ENCODE measurements around the gene SPOCK2.

SPOCK2 gene

DNA sequence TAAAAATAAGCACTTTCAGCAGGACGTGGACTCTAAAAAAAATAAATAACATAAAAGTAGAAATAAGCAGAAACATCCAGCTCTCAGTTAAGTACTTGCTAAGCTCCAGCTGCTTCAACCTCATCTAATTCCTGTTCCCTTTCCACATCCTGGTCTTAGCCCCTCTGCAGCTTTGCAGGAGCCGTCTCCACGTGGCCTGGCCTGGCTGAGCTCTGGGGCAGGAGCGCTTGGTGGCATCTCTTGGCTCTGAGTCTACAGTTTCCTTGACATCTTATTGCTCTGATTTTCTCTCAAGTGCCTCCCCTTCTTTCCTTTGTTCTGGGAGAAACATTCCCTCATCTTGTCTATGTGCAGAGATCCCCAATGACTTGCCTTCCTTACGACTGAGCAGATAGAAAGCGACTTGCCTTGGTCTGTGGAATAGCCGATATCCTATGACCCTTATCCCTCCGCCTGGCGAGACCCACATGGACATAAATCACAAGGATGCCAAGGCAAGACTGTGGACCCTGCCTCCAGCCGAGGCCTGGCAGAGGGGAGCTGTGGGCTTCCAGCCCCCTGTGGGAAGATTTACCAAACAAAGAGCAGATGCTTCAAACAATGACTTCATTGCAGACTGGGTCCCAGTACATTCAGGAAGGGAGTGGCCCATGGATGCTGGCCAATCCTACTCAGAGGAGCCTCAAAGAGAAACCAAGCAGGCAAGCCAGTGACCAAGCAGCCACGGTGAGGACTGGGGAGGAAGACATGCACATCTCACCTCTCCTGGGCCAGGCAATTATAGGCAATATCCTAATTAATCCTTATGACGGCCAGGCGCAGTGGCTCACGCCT, 61.9 kb downstream of the SPOCK2 start:
- DNase-seq = no peak

DNA sequence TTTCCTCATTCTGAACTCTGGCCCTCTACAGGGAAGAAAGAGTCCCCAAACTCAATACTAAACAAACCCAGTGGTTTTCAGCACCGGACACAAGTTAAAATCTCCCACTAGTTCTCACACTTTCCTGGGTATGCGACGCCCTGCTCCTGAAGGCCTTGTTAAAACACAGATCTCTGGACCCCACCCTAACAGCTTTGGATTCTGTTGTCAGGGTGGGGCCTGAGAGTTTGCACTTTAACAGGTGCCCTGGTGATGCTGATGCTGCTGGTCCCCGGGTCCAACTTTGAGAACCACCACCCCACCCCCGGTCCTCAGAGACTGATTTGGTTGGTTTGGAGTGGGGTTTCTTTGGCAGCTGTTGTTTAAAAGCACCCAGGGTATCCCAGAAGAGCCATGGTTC, 62.5 kb downstream of the SPOCK2 start:
- no peak for DNase-seq

DNA sequence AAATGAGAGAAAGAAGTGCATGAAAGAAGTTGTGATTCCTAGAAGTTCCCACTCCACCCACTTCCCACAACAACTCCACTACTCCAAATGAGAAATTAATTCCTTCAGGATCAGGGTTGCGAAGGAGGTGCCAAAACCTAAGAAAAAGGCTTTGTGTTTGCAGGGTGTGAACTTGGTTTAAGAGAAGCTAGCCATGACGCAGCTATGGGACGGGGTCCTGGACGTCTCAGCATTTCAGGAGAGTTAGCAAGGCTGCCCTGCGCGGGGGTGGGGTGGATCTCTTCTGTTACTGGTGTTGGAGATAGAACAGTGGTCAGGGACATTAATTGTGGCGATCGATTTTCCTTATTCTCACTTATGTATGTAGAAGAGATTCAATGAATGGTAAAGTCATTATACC, 63.0 kb downstream of the SPOCK2 start:
- no peak for DNase-seq

DNA sequence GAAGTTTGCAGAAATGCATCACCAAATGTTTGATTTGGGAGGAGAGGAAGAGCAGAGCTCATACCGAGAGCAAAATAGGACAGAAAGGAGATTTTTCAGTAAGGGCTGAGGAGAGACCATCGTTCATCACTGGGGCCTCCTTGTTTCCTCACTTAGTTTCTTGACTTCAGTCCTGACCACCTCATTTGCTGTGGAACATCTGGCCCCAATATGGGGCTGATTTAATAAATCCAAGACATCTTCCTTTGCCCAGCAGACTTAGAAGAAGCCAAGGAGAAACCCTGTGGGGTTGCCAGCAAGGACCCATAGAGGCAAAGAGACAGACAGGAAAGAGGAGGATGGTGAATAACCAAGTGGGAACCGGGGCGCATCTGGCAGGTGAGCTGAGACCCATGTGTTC, 63.8 kb downstream of the SPOCK2 start:
- no peak for DNase-seq

DNA sequence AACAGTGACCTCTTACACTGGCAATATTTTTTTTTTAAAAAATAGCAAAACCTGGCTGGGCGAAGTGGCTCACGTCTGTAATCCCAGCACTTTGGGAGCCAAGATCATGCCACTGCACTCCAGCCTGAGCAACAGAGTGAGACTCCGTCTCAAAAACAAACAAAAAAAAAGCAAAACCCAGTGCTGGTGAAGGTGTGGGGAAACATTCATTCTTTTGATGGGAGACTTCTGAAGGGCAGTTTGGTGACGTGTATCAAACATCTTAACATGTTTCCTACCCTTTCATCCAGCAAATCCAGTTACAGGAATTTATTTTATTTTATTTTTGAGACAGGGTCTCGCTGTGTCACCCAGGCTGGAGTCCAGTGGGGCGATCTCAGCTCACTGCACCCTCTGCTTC, 66.1 kb downstream of the SPOCK2 start:
- no peak for DNase-seq

DNA sequence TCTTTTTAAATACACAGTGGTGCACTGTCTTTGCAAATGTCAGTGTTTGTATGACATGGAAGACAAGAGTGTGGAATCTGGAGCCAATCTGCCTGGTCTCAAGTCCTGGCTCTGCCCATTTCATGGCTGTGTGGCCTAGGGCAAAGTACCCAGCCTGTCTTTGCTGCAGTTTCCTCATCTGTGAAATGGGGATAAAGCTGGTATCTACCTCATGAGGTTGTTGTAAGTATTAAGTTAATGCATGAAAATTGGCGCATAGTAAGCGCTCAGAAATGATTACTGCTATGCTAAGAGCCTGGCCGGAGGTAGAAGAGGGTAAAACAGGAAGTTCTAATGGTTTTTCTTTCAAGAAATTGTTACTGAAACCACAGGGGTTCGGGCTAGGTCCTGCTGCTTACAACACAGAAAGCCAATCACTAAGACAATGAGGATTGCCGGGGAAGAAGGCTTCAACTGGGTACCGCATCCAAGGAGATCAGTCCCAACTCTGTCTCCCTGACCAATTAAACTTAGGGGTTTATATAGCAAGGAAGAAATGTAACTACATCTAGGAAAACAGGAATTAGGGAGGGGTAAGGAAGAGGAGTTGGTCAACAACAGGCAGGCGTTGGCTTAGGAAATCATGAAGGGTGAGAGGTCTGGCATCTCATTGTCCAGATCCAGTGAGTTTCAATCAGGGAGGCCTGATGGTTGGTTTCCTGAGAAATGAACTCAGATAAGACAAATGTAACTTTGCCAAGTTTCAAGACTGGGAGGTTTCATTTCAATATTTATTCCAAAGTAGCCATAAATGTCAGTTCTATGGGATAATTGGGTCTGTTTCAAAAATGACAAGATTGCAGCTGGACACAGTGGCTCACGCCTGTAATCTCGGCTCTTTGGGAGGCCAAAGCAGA, 67.2 kb downstream of the SPOCK2 start:
- no peak for DNase-seq

DNA sequence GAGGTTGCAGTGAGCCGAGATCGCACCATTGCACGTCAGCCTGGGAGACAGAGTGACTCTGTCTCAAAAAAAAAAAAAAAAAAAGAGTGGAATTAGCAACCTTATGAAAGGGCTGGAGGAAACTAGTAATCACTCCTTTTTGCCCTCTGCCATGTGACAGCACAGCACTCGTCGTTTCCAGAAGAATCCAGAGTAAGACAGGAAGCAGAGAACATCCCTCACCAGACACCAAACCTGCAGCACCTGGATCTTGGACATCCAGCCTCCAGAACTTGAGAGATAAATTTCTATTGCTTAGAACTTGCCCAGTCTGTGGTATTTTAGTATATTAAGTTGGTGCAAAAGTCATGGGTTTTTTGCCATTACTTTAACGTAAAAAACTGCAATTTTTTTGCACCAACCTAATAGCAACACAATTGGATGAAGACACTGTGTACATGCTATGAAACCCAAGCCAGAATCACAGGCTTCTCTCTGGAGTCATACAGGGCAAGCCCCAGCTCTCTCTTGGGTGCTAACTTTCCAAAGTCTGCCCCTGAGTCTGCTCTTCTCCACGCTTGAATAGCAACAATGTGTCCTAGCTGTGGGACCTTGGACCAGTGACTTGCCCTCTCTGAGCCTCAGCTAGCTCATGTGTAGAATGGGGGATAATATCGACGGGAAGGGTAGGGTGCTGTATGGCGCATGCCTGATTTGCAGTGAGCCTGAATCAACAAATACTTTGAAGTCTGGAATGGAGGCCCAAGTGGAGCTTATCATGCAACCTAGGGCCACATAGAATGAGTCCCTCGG, 69.1 kb downstream of the SPOCK2 start:
- DNase-seq = no peak

DNA sequence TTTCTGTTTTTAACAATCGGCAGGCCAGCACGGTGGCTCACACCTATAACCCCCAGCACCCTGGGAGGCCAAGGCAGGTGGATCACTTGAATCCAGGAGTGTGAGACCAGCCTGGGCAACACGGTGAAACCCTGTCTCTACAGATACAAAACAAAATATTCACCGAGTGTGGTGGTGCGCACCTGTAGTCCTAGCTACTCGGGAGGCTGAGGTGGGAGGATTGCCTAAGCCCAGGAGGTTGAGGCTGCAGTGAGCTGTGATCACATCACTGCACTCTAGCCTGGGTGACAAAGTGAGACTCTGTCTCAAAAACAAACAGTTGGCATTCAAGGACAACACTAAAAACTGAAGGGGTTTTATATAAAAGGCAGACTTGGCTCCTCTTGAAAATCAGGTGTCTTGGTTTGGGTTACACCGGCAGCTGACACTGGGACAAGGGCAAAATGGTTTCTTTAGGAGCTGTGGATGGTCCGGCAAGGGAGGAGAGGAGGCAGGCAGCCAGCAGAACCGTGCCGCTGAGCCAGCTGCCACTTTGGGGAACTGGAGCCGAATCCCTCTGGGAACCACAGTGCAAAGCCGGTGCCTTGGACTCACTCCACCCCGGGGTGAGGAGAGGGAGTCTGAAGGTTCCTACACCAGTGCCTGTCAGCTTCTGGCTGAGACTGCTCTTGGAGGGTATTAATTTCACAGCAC, 71.6 kb downstream of the SPOCK2 start:
- DNase-seq = no peak

DNA sequence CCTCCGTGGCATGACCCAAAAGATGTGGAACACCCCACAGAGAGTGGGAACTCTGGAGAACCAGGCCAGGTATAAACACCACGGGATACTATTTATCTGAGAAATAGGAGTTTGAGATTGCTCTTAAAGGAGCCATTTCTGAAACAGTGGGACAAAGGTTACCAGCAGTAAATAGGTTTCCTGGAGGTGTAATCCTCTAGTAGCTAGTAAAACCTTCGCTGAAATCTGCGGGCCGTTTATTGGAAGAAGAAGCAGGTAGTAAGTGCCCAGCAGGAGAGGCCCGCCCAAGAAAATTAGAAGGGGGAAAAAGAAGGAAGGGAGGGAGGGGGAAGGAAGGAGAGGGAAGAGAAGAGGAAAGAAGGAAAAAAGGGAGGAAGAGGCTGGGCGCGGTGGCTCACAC, 72.5 kb downstream of the SPOCK2 start:
- DNase-seq = no peak

DNA sequence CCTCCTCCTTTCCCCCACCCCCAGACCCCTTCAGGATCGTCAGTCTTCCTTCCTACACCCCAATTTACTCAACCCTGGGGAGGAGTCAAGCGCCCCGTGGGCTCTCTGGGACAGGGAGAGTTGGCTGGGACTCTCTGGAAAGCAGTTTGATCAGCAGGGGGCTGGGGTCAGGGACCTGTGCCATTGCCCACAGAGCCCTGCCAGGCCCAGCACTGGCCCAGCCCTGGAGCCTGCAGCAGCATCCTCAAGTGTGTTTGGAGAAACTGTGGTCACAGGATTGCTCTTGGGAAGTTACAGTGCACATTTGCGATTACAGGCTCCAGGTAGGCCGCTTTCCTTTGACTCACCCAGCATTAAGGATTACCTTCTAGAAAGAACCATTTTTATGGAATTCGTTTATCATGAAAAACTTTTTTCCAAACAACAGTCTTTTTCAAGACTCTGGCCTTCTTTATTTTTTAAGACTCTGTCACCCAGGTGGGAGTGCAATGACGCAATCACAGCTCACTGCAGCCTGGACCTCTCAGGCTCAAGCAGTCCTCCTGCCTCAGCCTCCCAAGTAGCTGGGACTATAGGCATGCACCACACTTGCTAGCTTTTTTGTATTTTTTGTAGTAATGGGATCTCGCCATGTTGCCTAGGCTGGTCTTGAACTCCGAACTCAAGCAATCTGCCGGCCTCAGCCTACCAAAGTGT, 73.4 kb downstream of the SPOCK2 start:
- DNase-seq = no peak

DNA sequence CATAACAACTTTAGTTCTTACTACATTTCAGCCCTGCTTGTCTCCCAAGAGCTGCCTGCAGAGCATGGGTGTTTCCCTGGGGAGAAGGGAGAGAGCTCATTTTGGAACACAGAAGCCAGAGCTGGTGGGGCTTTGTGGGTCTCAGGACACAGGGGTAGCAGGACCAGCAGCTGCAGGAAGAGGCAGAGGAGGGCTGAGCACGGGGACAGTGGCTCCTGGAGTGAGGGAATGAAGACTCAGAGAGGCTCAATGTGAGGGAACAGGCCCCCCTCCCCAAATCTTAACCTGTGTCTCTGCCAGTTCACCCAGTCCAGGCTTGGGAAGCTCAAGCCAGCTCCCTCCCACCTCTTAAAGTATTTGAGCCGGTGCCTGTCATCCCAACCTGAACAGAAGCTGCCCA, 74.2 kb downstream of the SPOCK2 start:
- no peak for DNase-seq

DNA sequence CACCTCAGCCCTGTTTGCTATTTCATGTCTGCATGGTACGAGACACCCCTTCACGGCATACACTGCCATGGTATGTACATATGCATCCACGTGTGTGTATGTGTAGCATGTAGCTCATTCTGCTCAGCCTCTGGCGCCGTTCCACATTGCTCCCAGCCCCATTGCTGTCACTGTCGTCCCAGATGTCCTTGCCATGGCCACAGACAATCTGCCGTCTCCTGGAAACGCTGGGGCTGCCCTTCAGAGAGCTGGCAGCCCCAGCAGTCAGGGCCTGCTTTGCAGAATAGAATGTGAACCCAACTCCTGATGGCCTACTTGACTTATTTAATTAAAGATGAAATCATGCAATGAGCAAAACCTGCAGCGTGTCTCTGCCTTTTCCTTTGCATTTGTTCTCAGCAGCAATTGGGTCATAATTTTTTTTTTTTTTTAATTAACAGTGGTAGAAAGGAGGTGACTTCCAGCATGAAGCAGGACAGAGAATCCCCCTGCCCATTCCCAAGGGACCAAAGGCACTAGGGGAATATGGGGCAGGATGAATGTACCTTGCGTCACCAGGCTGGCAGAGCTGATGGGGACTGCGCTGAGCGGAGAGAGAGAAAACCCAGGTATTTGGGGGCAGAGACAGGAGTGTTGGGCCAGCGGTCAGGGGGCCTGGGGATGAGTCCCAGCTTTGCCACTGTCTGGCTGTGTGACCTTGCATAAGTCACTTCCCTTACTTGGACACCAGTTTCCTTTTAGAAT, 75.0 kb downstream of the SPOCK2 start:
- no peak for DNase-seq

DNA sequence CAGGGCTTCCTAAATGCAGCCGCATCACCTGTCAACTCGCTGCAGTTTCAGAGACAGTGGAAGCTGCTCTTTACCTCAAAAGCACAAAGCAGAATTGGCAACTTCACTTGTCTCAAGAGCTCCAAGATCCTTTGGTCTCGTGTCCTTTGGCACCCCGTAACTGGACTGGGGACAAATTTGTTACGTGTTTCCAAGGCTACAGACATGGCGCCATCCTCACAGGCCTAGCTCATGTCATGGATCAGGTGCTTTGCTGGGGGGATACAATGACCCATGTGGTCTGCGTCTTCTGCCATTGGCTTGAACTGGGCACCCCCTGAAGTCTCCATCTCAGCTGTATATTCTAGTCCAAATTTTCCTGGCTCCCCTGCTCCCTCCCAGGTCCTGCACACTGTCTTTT, 75.6 kb downstream of the SPOCK2 start:
- no peak for DNase-seq

DNA sequence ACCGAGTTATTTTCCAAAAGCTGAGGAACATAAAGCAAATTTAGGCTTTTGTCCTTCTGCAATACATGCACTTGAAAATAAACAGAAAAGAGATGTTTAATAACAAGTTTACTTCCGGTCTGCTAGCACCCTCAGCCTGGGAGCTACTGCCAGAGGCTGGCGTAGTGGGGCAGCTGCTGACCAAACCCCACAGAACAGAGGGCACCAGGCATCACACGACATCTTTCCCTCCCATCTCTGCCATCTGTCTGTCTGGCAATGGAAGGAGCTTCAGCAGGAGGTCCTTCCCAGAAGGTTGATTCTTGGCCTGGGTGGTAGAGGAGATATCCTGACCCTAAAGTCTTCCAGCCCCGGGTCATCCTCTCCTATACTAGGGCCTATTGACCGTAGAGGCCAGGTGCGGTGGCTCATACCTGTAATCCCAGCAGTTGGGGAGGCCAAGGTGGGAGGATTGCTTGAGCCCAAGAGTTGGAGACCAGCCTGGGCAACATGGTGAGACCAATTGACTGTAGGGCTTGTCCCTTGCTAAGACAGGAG, 76.3 kb downstream of the SPOCK2 start:
- DNase-seq = no peak

DNA sequence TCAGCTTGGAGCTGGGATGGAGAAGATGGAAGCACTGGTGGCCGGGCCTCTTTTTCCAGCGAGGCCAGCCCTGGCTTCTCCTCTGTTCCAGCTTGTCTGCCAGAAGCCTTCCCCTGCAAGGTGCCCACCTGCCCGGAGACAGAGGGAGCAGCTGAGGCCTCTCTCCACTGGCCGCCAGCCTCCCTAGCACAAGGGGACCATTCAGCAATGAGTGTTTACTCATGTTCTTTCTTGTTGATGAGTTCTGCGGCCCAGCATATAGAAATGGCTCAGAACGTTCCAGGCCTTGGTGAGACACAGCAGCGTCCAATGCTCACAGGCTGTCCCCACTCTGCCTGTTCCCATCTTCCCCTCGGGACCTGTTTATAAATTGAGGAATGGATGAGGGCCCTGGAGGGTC, 76.9 kb downstream of the SPOCK2 start:
- DNase-seq = no peak

DNA sequence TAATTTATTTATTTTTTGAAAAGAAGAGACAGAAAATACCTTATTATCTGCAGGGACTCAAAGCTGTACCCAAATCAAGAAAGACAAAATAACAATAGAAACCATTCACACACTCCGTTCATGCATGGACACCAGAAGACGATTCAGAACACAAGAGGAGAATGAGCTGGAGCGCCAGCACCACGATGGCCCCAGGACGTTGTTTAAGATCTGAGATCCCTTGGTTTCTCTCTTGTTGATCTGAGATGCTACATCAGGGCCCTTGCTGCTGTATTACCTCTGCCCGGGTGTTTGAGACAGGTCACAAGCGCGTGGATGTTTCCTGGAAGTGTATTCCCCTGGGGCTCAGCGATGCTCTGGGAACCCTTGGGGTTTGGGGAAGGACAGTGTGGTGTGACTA, 77.3 kb downstream of the SPOCK2 start:
- DNase-seq = no peak

DNA sequence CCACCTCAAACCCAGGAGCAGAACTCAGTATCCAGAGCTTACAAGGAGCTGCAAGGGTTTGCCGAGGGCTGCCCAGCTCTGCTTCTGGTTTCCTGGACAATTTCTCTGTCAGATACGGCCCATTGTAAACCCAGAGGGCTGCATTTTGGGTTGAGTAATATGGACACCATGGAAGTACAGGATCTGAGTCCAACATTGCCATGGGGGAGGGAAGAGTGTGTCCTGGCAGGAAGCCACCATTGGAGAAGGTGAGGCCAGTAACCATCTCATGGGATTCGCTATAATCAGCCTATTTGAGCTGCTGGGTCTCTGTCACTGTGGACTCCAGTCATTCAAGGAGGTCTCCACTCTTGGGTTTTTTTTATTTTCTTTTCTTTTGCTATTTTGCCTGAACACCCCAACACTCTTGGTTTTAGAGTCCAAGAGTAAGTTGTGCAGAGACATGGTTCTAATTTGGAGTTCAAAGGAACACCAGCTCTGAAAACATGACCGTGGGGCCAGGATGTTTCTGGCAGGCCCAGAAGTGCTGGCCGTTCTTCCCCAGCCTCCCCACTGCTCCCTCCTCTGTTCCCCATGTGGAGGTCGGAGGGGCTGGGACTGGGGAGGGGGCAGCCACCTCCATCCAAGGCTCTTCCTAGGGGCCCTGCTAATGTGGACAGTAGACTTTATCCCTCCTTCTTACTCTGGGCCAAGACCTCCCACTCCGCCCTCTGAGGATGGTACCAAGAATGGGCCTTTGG, 77.9 kb downstream of the SPOCK2 start:
- no peak for DNase-seq

DNA sequence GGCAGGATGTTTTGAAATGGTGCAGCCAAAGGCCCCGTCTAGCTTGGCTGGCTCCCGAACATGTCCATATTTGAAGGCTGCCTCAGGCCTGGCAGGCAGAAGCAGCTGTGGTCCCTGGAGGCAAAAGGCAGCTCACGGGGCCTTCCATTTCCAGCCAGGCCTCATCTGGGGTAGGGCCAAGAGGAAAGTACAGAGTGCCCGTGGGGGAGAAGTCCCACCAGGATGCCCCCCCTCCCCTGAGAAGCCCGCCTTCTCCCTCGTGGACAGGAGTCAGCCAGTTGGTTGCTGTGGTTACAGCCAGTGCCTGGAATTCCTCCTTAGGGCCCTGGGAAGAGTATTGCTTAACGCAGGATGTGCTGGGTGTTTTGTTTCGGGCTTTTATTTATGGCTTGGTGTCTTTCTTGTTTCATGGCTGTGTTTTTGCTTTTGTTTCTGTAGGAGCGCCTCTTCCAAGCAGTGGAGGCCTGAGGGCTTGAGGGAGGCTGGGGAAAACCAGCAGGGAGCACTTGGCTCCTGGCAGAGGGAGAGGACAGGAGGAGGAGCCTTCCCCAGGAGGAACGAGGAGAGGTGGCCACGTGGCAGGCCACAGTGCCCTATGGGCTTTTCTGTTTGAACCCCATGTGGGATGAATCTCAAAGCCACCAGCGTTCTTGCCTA, 78.8 kb downstream of the SPOCK2 start:
- DNase-seq = no peak

DNA sequence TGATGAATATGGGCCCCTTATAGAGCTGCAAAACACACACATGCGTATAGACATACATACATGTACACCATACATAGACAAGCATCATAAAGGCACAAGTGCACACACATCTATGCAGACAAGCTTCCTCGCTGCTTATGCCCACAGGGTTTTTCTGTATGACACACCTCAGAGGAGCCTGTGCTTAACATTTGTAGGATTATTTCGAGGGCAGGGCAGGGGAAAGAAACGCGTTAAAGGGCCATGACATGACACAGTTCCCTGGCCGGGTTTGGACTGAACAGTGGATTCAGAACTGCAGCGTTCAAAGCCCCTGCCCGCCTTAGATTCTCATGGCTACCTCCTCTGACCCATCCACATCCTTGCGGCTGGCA, 79.3 kb downstream of the SPOCK2 start:
- DNase-seq = no peak
